HepG2 (cell line): Measurements from ENCODE around the gene HSPB2. TPM values are rescaled to one million over a fixed set of nuclear protein-coding genes. Genes with fewer than 3 reads are reported as not detected.

ENCODE experiments used
- CHCHD3 ChIP-seq: sonication (generic); formaldehyde crosslinking; IDR thresholded peaks from 2 replicates; pipeline ENCODE4 v1.8.0; 2022; ENCODE audit warnings: mild to moderate bottlenecking, missing genetic modification reagents, moderate library complexity
- FOXO1 ChIP-seq: sonication (generic); formaldehyde crosslinking; IDR thresholded peaks from 2 replicates; pipeline ENCODE4 v1.4.0; 2020; ENCODE audit warnings: missing genetic modification reagents
- HHEX ChIP-seq: IDR thresholded peaks from 2 replicates; pipeline ENCODE4 v1.6.1; 2016; ENCODE audit warnings: control low read depth
- HIC2 ChIP-seq: sonication (generic); formaldehyde crosslinking; IDR thresholded peaks from 2 replicates; pipeline ENCODE4 v1.9.0; 2022; ENCODE audit warnings: low read depth, missing genetic modification reagents
- MAFK ChIP-seq, 2 experiments: IDR thresholded peaks in 1 of 2; conservative IDR thresholded peaks in 1 of 2; 2 replicates each; pipeline ENCODE4 v1.6.1; 2011; ENCODE audit warnings: improper control_type of control experiment in 2 of 2, low read length in 2 of 2
- NFATC3 ChIP-seq: sonication (generic); formaldehyde crosslinking; IDR thresholded peaks from 2 replicates; pipeline ENCODE4 v1.5.1; 2020; ENCODE audit warnings: mild to moderate bottlenecking, missing genetic modification reagents
- PAX8 ChIP-seq: sonication (generic); formaldehyde crosslinking; IDR thresholded peaks from 2 replicates; pipeline ENCODE4 v1.8.0; 2022; ENCODE audit warnings: mild to moderate bottlenecking, missing genetic modification reagents, borderline replicate concordance
- PITX1 ChIP-seq: sonication (generic); formaldehyde crosslinking; IDR thresholded peaks from 2 replicates; pipeline ENCODE4 v1.5.1; 2020; ENCODE audit warnings: mild to moderate bottlenecking, missing genetic modification reagents
- ZFP90 ChIP-seq: sonication (generic); formaldehyde crosslinking; IDR thresholded peaks from 2 replicates; pipeline ENCODE4 v1.8.0; 2022; ENCODE audit warnings: missing genetic modification reagents, mild to moderate bottlenecking, inconsistent platforms, borderline replicate concordance
- ZFX ChIP-seq: sonication (generic); formaldehyde crosslinking; IDR thresholded peaks from 2 replicates; pipeline ENCODE4 v1.4.0; 2020; ENCODE audit warnings: mild to moderate bottlenecking, low read depth, missing genetic modification reagents, moderate library complexity
- ZNF121 ChIP-seq: sonication (generic); formaldehyde crosslinking; IDR thresholded peaks from 2 replicates; pipeline ENCODE4 v1.5.0; 2020; ENCODE audit warnings: mild to moderate bottlenecking, missing genetic modification reagents
- ZNF44 ChIP-seq: sonication (generic); formaldehyde crosslinking; IDR thresholded peaks from 2 replicates; pipeline ENCODE4 v1.5.1; 2020; ENCODE audit warnings: mild to moderate bottlenecking, missing genetic modification reagents
- ZNF570 ChIP-seq: sonication (generic); formaldehyde crosslinking; IDR thresholded peaks from 2 replicates; pipeline ENCODE4 v1.4.0; 2020; ENCODE audit warnings: mild to moderate bottlenecking, missing genetic modification reagents, borderline replicate concordance
- ZNF616 ChIP-seq: sonication (generic); formaldehyde crosslinking; IDR thresholded peaks from 2 replicates; pipeline ENCODE4 v1.5.0; 2020; ENCODE audit warnings: low read depth, mild to moderate bottlenecking, missing genetic modification reagents
- ZNF629 ChIP-seq: sonication (generic); formaldehyde crosslinking; conservative IDR thresholded peaks from 2 replicates; pipeline ENCODE4 v1.5.0; 2020; ENCODE audit warnings: missing genetic modification reagents
- ZNF775 ChIP-seq: sonication (generic); formaldehyde crosslinking; IDR thresholded peaks from 2 replicates; pipeline ENCODE4 v1.4.0; 2020; ENCODE audit warnings: missing genetic modification reagents, mild to moderate bottlenecking, moderate library complexity, borderline replicate concordance
- ZNF781 ChIP-seq: sonication (generic); formaldehyde crosslinking; IDR thresholded peaks from 2 replicates; pipeline ENCODE4 v1.5.1; 2020; ENCODE audit warnings: borderline replicate concordance, mild to moderate bottlenecking, missing genetic modification reagents; ENCODE audit errors: not compliant biosample characterization
- ZNF792 ChIP-seq: IDR thresholded peaks from 2 replicates; pipeline ENCODE4 v1.6.1; 2016
- ZUFSP ChIP-seq: sonication (generic); formaldehyde crosslinking; IDR thresholded peaks from 2 replicates; pipeline ENCODE4 v1.9.0; 2021; ENCODE audit warnings: missing genetic modification reagents, mild to moderate bottlenecking, borderline replicate concordance
- polyA plus RNA-seq, 8 experiments: library from polyadenylated mRNA; depleted of rRNA in 3 of 8; stranded (reverse) in 7 of 8; unstranded in 1 of 8; fragments of >200 nt; fragmentation: Illumina TruSeq in 4 of 8; extraction: Trizol in 4 of 8; gene quantifications; 2 replicates each; pipeline versions ENCODE4 v1.2.1 to v1.2.3, GENCODE V29; 2011 to 2016; ENCODE audit warnings: low read depth in 4 of 8, missing spikeins in 1 of 8, mixed read lengths in 1 of 8; ENCODE audit not compliant: insufficient read depth in 1 of 8
- total RNA-seq, 5 experiments: library from RNA; depleted of rRNA; stranded (reverse); fragments of >200 nt; fragmentation: Illumina TruSeq; extraction: Trizol; gene quantifications; 2 replicates each; pipeline ENCODE4 v1.2.3, GENCODE V29; 2016; ENCODE audit warnings: low read depth in 1 of 5
- TF ChIP-seq, protein P1 (sequence below): sonication (generic); formaldehyde crosslinking; IDR thresholded peaks from 2 replicates; pipeline ENCODE4 v1.5.0; 2020; ENCODE audit warnings: mild to moderate bottlenecking, missing genetic modification reagents
- TF ChIP-seq, protein P2 (sequence below): sonication (generic); formaldehyde crosslinking; IDR thresholded peaks from 2 replicates; pipeline ENCODE4 v1.8.1; 2023; ENCODE audit warnings: missing genetic modification reagents, mild to moderate bottlenecking, borderline replicate concordance
- TF ChIP-seq, protein P3 (sequence below): sonication (generic); formaldehyde crosslinking; IDR thresholded peaks from 2 replicates; pipeline ENCODE4 v1.8.1; 2023; ENCODE audit warnings: mild to moderate bottlenecking, inconsistent platforms, moderate library complexity, missing genetic modification reagents, borderline replicate concordance

HSPB2 gene
- total and polyA plus RNA-seq, 2 of the 13 experiments (the other 11 are each of a cell fraction or from before 2014, with no cell fraction given): 0.04 TPM; not detected in 1

DNA sequence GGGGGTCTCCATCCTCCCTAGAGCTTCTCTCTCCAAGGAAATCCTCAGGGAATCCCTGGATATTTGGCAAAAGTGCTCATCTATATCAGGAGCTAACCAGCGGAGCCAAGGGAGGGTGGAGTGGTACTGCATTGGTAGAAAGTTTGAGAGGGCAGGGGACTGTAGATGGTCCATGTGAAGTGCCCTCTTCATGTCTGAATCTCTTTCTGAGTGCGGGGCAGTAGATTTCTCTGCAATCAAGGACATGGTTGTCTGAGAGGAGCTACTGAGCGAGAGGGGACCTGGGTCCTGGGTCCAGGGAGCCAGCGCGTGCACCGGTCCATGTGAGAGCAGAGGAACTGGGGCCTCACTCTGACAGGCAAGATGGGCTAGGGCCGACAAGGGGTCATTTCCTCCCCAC lies 25.3 kb downstream of the HSPB2 start (continued):
- no peak for TF ChIP-seq ZUFSP (CRISPR knock-in tag)
- TF ChIP-seq ZNF629: no peak
- no peak for TF ChIP-seq ZNF44 (CRISPR knock-in tag)
- peak; percentile 31 for TF ChIP-seq ZNF781 (CRISPR knock-in tag)
- no peak for TF ChIP-seq CHCHD3
- TF ChIP-seq MAFK (conservative IDR thresholded peaks at IDR 0.05 in 1 of 2, IDR thresholded peaks at IDR 0.05 in 1 of 2; ENCODE audit: low read length in 2 of 2): no peak
- no peak for TF ChIP-seq NFATC3 (CRISPR knock-in tag)
- TF ChIP-seq PITX1 (CRISPR knock-in tag): 0 out of 2 replicates have a peak, but pooled peaks have one; percentile 7
- TF ChIP-seq HIC2 (CRISPR knock-in tag): no peak
- no peak for TF ChIP-seq ZNF775 (CRISPR knock-in tag)
- no peak for TF ChIP-seq HHEX (CRISPR knock-in tag)
- no peak for TF ChIP-seq PAX8
- TF ChIP-seq ZNF616 (CRISPR knock-in tag): no peak
- TF ChIP-seq, protein P1, sequence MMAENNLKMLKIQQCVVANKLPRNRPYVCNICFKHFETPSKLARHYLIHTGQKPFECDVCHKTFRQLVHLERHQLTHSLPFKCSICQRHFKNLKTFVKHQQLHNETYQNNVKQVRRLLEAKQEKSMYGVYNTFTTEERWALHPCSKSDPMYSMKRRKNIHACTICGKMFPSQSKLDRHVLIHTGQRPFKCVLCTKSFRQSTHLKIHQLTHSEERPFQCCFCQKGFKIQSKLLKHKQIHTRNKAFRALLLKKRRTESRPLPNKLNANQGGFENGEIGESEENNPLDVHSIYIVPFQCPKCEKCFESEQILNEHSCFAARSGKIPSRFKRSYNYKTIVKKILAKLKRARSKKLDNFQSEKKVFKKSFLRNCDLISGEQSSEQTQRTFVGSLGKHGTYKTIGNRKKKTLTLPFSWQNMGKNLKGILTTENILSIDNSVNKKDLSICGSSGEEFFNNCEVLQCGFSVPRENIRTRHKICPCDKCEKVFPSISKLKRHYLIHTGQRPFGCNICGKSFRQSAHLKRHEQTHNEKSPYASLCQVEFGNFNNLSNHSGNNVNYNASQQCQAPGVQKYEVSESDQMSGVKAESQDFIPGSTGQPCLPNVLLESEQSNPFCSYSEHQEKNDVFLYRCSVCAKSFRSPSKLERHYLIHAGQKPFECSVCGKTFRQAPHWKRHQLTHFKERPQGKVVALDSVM (CRISPR knock-in tag): no peak
- 0 out of 2 replicates have a peak, but pooled peaks have one; percentile 0 for TF ChIP-seq ZFX (CRISPR knock-in tag)
- no peak for TF ChIP-seq ZNF792 (CRISPR knock-in tag)
- no peak for TF ChIP-seq ZNF570
- no peak for TF ChIP-seq ZNF121 (CRISPR knock-in tag)
- TF ChIP-seq, protein P2, sequence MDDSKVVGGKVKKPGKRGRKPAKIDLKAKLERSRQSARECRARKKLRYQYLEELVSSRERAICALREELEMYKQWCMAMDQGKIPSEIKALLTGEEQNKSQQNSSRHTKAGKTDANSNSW (CRISPR knock-in tag): no peak
- TF ChIP-seq, protein P3, sequence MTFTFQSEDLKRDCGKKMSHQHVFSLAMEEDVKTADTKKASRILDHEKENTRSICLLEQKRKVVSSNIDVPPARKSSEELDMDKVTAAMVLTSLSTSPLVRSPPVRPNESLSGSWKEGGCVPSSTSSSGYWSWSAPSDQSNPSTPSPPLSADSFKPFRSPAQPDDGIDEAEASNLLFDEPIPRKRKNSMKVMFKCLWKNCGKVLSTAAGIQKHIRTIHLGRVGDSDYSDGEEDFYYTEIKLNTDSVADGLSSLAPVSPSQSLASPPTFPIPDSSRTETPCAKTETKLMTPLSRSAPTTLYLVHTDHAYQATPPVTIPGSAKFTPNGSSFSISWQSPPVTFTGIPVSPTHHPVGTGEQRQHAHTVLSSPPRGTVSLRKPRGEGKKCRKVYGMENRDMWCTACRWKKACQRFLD (CRISPR knock-in tag): no peak
- TF ChIP-seq ZFP90 (CRISPR knock-in tag): no peak
- no peak for TF ChIP-seq FOXO1
